ENCODE measurements around the gene TFPT.

DNA sequence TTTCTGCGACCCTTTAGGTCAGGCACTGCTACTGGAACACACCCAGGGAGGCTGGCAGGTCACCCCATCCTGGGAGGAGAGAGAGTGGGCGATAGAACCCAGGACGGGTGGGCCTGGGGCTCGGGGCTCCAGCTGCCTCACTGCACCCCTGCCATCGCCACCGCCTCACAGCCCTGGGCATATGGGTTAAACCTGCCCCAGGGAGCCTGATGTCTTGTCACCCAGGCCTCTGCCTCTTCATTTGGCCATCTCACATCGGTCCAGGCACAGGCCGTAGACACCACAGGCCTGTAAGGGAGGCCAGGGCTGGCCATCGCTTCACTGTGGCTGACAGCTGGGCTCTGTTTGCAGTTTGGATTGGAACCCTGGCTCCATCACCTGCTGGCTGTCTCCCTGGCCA is 10.3 kb upstream of the TFPT start:
- TF ChIP-seq, protein P1, sequence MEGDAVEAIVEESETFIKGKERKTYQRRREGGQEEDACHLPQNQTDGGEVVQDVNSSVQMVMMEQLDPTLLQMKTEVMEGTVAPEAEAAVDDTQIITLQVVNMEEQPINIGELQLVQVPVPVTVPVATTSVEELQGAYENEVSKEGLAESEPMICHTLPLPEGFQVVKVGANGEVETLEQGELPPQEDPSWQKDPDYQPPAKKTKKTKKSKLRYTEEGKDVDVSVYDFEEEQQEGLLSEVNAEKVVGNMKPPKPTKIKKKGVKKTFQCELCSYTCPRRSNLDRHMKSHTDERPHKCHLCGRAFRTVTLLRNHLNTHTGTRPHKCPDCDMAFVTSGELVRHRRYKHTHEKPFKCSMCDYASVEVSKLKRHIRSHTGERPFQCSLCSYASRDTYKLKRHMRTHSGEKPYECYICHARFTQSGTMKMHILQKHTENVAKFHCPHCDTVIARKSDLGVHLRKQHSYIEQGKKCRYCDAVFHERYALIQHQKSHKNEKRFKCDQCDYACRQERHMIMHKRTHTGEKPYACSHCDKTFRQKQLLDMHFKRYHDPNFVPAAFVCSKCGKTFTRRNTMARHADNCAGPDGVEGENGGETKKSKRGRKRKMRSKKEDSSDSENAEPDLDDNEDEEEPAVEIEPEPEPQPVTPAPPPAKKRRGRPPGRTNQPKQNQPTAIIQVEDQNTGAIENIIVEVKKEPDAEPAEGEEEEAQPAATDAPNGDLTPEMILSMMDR (IDR thresholded peaks at IDR 0.05; ENCODE audit: poor library complexity): no peak
- TF ChIP-seq EZH2 (IDR thresholded peaks at IDR 0.05; ENCODE audit: borderline replicate concordance): no peak
- no peak for TF ChIP-seq EZH2phosphoT487 (IDR thresholded peaks at IDR 0.05; ENCODE audit: low read depth, severe bottlenecking, unreplicated experiment)

All from hepatocyte (in vitro differentiated cells).